Stimulated activated CD4-positive, alpha-beta T cell treated with anti-CD3 and anti-CD28 coated beads, Interleukin-2, amount 100 ng/mL, for 4 hours (primary cell): ENCODE results near the gene FANCC.

Experiments used
- DNase-seq: peaks from one replicate; pipeline ENCODE4 v3.0.0-alpha.2; 2020; ENCODE audit warnings: low read depth

FANCC gene

DNA sequence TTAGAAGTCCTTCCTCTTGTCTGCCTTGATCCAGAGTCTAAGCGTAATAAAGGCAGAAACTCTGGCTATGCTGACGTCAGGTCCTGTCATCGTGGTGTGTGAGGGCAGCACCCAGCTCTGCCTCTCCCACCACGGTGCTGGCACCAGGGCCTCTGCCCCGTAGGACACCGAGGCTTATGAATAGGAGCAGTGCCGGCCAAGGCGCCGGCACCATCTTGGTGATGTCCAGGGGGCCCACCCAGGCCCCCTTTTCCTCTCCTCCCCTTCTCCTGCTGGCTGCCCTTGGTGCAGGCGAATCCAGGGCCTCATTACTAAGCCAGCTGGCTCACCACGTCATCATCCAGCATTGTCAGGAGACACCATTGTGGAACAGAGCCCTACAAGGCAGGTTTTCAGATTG, 252.3 kb downstream of the FANCC start:
- no peak for DNase-seq

GRCh38 chr9:95063300-95063699, 254.2 kb downstream of the FANCC start:
- DNase-seq, result no peak

DNA sequence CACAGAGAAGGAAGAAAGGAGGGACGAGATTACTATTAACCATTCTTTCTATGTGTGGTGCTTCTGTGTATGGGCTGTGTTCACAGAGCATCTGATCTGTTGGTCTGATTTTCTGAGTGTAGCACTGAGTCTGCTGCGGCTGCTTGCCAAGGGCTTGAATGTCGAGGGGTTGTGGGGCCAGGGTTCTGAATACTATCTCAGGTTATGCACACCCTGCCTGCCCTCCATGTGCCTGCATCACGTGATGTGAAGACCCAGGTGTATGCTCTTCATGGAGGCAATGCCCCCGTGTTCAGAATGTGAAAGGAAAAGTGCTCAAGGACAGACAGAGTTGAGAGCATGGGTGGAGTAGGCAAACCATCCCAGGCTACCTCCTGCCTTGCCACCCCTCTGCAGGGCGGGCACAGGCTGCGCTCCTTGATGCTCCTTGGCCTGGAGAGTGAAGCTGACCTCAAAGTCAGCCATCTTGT, 254.9 kb downstream of the FANCC start:
- no peak for DNase-seq

DNA sequence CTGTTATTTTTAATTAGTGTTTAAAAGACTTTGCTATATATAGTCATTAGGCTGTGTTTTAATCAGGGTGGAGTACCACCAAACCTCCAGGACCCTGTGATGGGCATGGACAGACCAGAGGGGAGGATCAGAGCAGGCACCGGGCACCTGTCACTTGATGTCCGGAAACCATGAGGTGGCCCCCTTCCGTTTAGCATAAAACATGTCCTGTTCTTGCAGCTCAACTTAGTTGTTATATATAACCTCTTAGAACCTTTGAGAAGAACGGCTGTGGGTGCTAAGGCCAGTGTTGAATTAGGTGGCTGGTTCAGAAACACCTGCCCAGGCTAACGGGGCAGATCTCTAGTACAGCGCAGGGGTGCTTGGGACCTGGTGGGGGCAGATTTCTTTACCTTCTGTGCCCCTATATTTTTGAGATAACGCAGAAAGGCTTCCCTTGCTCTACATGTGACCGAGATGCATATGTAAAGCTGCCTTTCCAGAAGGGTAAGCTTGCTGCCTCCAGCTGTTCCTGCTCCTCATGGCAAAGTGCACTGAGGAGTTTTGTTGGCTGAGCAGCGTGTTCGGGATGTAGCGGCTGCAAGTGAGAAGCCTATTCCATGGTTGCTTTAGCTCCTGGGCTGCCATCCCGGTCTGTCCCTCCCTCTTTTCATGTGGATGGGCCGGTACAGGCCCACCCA, 255.5 kb downstream of the FANCC start:
- no peak for DNase-seq

DNA sequence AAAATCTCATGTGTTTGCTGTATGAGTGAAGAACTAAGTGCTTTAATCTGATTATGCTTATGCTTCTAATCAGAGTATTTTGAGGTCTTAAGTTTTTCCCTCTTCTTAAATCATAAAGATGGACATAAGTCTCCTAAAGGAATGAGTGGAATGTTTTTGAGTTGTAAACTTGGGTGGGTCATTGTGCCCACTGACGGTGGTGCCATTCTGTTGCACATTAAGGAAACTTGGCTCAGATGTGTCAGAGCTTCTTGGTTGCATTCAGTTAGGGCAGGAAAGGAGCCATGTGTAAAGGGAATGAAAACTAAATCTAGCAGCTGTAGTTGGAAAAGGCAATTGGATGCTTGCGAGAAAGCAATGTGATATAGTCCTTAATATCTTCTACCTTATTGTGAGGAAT, 256.6 kb downstream of the FANCC start:
- no peak for DNase-seq

- DNase-seq, result no peak
Measured at GRCh38 chr9:95060234-95060633, 257.3 kb downstream of the FANCC start.

DNA sequence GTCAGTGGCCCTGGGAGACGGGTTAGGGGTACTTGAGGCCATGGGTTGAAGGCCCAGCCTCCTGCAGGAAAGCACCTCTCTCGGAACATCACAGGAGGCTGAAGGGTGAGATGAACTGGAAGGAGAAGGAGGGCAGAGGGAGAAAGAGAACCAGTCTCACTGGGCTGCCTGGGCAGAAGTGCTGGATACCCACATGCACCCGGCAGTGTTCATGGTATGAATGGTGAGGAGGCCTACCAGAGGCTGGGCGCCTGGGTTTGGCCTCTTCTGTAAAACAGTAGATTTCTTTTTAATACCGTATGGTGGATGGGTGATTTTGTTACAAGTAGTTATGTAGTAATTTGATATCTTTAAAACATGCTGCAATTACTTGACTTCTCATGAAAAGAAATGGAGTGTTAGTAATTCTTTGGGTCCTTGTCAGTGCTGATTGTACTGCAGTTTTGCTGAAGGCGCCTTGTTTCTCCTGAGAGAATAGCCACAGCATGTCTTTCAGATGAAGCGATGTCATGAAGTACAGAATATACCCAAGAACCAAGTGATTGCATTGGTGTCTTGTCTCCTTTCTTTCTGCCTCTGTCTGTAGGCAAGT, 258.6 kb downstream of the FANCC start:
- DNase-seq, result no peak

DNA sequence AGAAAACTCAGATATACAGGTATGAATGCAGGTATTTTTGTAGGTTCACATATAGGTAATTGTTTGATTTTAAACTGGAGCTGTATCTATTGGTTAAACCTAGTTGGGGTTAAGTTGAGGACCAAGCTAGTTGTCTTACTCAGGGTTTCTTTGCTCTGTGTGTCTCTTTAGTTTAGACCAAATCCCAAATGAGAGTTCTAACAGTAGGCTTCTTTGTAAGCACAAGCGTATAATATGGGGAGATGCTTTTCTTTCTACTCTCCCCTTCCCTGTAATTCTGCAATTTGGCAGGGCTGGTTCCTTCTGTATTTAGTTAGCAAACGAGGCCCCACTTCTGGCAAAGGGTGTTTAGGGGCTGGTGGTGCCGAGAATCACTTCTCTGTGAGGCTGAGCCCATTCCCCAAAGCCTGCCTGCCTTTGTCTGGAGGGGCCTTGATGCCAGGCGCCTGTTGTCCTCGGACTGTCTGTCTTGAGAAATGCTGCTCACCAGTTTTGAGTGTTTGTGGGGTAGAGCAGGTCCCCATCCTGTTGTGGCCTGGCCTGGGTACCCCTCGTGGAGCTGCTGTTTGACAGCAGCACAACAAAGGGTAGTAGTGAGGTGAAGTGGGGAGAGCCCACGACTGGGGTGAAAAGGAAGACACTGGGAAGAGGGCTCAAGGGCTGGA, 259.3 kb downstream of the FANCC start:
- no peak for DNase-seq

DNA sequence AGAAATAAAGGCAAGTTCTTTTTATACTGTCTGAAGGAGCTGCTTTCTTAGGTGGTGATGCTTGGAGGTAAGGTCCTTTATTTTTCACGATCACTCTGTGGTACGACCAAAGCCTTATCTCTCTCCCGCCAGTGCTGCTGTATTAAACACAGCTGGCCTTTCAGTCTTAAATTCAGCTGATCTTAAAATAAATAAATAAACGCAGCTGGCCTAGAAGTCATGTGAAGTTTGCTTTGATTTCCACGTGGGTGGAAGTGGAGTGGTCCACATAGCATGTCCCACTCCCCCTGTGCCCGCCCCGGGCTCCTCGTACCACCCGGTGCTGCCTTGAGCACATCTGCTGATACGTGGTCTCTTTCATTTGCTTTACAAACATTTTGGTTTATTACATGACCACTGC, 260.4 kb downstream of the FANCC start:
- no peak for DNase-seq

DNA sequence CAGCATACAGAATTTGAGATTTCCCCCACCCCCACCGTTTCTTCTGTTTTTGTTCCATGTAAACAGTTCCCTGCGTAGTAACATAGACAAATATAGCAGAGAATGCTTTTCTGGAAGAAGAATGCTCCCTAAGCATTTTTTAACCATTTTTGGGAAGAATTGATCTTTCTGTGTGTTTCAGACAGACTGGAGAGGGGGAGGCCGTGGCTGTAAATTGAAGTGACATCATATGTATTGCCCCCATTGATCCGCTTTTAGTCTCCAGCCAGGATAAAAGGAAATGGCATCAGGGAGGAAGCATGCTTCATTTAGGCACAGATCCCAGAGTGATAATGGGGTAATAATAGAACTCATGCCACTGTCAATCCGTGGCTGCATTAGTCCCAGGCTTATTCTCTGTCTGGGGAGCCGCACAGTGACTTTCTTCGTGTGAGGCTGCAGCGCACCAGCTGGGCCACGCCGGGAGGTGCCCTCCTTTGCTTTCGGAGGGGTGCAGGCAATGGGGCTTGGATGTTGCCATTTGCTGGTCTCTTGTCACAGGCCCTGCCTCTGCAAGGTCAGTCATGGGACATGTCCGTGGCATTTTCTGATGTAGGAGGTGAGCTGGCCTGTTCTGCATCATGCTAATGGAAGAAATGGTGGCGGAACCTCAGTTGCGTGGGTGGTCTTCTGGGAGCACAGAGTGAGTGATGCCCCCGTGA, 261.5 kb downstream of the FANCC start:
- no peak for DNase-seq

DNA sequence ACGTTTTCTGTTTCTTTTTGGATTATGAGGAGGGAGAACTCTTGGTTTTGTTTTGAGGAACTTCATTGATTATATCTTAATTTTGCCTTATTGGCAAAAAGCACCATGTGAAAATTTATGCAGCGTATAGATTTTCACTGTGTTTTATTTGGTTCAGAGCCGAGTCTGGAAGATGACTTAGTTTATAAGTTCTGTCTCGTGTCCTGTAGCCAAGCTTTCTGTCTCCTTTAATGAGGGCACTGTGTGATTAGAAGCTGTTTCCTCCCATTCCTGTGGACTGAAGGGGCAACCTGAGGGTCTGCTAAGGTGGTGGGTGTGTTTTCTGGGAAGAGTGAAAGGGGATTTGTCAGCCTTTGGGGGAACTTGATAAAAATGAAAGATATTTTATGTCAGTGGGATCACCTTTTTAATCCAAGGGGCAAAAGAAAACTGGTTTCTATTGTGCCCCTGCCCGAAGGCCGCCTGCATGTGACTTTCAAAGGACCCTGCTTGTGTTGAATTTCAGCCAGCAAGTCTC, 262.1 kb downstream of the FANCC start:
- no peak for DNase-seq

- DNase-seq, result no peak
Measured at GRCh38 chr9:95053611-95054570, 263.6 kb downstream of the FANCC start.

DNA sequence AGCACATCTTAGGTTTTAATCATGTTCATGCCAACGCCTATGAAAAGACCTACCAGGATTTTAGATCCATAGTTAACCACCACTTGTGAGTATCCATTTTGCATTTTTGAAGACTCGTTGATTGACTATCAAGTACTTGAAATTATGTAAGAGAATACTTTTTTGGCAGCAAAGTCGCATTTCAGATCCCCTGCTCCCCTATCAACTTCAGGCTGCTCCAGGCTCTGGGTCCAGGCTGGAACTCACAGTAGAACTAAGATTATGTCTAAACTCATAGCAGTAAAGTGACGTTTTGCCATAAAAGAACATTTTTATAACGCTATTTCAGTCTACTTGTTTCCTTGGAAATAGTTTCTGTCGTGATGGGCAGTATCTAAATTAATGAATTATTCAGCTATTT, 267.7 kb downstream of the FANCC start:
- no peak for DNase-seq
